IMR-90 (cell line): ENCODE measurements around the gene CNDP1. TPM values are rescaled to one million over a fixed set of nuclear protein-coding genes. Genes with fewer than 3 reads are reported as not detected.

Source experiments
- ATAC-seq: fragments of 200-7000 bp; cut with Tn5 transposase; 2 replicates; pipeline ENCODE4 v1.9.1; 2020; ENCODE audit warnings: low read depth, mild to moderate bottlenecking, moderate library complexity
- BruUV-seq: library from RNA; stranded (reverse); fragments of 400-500 nt; replicated peaks from 2 replicates; lab custom pipeline; 2021; lab: Mats Ljungman, UMichigan
- CTCF ChIA-PET: fragments of 300-600 bp; formaldehyde crosslinking; extraction: SDS; loops from one replicate; lab custom pipeline; 2021; ENCODE audit warnings: antibody characterized with exemption; lab: Yijun Ruan, JAX
- POLR2A ChIA-PET: fragments of 300-600 bp; sonication (Branson Sonifier 250); formaldehyde crosslinking; loops from one replicate; lab custom pipeline; 2022; ENCODE audit warnings: antibody characterized with exemption; ENCODE audit not compliant: unreplicated experiment; lab: Charles Lee
- DNase-seq: peaks from one replicate; pipeline ENCODE4 v3.0.0; 2013
- H2AFZ ChIP-seq: replicated peaks from 2 replicates; pipeline ENCODE3; 2013; ENCODE audit warnings: low read length, mild to moderate bottlenecking; ENCODE audit not compliant: poor library complexity
- H2AK5ac ChIP-seq: 2 replicates; pipeline ENCODE4 v1.6.1; 2013; ENCODE audit warnings: low read depth, low read length, inconsistent platforms
- H2AK9ac ChIP-seq: replicated peaks from 2 replicates; pipeline ENCODE3; 2013; ENCODE audit warnings: mild to moderate bottlenecking, low read depth, low read length, moderate library complexity; ENCODE audit not compliant: poor library complexity
- H2BK120ac ChIP-seq: 2 replicates; pipeline ENCODE4 v1.6.1; 2013; ENCODE audit warnings: low read depth, low read length, inconsistent platforms
- H2BK15ac ChIP-seq: 3 replicates; pipeline ENCODE4 v1.6.1; 2013; ENCODE audit warnings: low read depth, low read length, inconsistent platforms
- H2BK20ac ChIP-seq: 2 replicates; pipeline ENCODE4 v1.6.1; 2013; ENCODE audit warnings: low read depth, mild to moderate bottlenecking, inconsistent platforms, low read length, moderate library complexity
- H2BK5ac ChIP-seq: 2 replicates; pipeline ENCODE4 v1.6.1; 2013; ENCODE audit warnings: mild to moderate bottlenecking, low read depth, low read length, inconsistent platforms; ENCODE audit not compliant: poor library complexity, severe bottlenecking
- H3K14ac ChIP-seq: replicated peaks from 2 replicates; pipeline ENCODE4 v1.6.1; 2013; ENCODE audit warnings: low read depth, low read length, inconsistent platforms
- H3K18ac ChIP-seq: 2 replicates; pipeline ENCODE4 v1.6.1; 2013; ENCODE audit warnings: low read depth, low read length, control low read depth
- H3K23ac ChIP-seq: 2 replicates; pipeline ENCODE4 v1.6.1; 2013; ENCODE audit warnings: low read depth, low read length, inconsistent platforms
- H3K27ac ChIP-seq: 2 replicates; pipeline ENCODE4 v1.5.1; 2013; ENCODE audit warnings: mild to moderate bottlenecking, control low read depth, low read length; ENCODE audit not compliant: insufficient read depth
- H3K27me3 ChIP-seq: 2 replicates; pipeline ENCODE4 v1.6.1; 2013; ENCODE audit warnings: low read length; ENCODE audit not compliant: control insufficient read depth, insufficient read depth
- H3K36me3 ChIP-seq: 2 replicates; pipeline ENCODE4 v1.6.1; 2013; ENCODE audit warnings: low read length, mixed read lengths; ENCODE audit not compliant: control insufficient read depth, insufficient read depth
- H3K4ac ChIP-seq: 2 replicates; pipeline ENCODE4 v1.6.1; 2013; ENCODE audit warnings: low read depth, low read length, inconsistent platforms
- H3K4me1 ChIP-seq: 2 replicates; pipeline ENCODE4 v1.6.1; 2013; ENCODE audit warnings: low read length, mixed read lengths; ENCODE audit not compliant: control insufficient read depth, insufficient read depth
- H3K4me2 ChIP-seq: 2 replicates; pipeline ENCODE4 v1.6.1; 2013; ENCODE audit warnings: low read depth, mild to moderate bottlenecking, control low read depth, low read length, moderate library complexity
- H3K4me3 ChIP-seq: 2 replicates; pipeline ENCODE4 v1.5.1; 2013; ENCODE audit warnings: low read depth, mild to moderate bottlenecking, control low read depth, low read length, moderate library complexity; ENCODE audit not compliant: insufficient read depth
- H3K56ac ChIP-seq: 2 replicates; pipeline ENCODE4 v1.6.1; 2013; ENCODE audit warnings: low read length, inconsistent platforms; ENCODE audit not compliant: insufficient read depth; ENCODE audit errors: extremely low read depth
- H3K79me1 ChIP-seq, 2 experiments: 2 replicates each; pipeline ENCODE4 v1.6.1; 2013; ENCODE audit warnings: low read length in 2 of 2, inconsistent platforms in 1 of 2, low read depth in 1 of 2
- H3K9ac ChIP-seq: 2 replicates; pipeline ENCODE4 v1.6.1; 2013; ENCODE audit warnings: low read depth, low read length, control low read depth
- H3K9me1 ChIP-seq: 2 replicates; pipeline ENCODE4 v1.6.1; 2013; ENCODE audit warnings: low read length, inconsistent platforms; ENCODE audit not compliant: insufficient read depth
- H3K9me3 ChIP-seq: 2 replicates; pipeline ENCODE4 v1.6.1; 2013; ENCODE audit warnings: low read length; ENCODE audit not compliant: control insufficient read depth, insufficient read depth
- H4K20me1 ChIP-seq: 2 replicates; pipeline ENCODE4 v1.6.1; 2013; ENCODE audit warnings: low read length, inconsistent platforms; ENCODE audit not compliant: insufficient read depth
- H4K5ac ChIP-seq: 2 replicates; pipeline ENCODE4 v1.6.1; 2013; ENCODE audit warnings: mild to moderate bottlenecking, low read depth, low read length, control low read depth
- H4K8ac ChIP-seq, 2 experiments: 2 replicates each; pipeline ENCODE4 v1.6.1; 2013; ENCODE audit warnings: low read depth in 2 of 2, low read length in 2 of 2, control low read depth in 1 of 2, inconsistent platforms in 1 of 2
- H4K91ac ChIP-seq: 2 replicates; pipeline ENCODE4 v1.6.1; 2013; ENCODE audit warnings: low read depth, low read length, inconsistent platforms; ENCODE audit not compliant: insufficient read depth
- CHD1 ChIP-seq: IDR thresholded peaks from 2 replicates; pipeline ENCODE4 v1.6.1; 2012; ENCODE audit warnings: low read depth, low read length, improper control_type of control experiment
- RAD21 ChIP-seq: IDR thresholded peaks from 2 replicates; pipeline ENCODE4 v1.6.1; 2012; ENCODE audit warnings: low read length, improper control_type of control experiment
- WGBS, 2 experiments: methylation state at CpG; one replicate each; pipeline versions ENCODE4 v1.1.5 to v1.1.7; 2013; ENCODE audit warnings: missing lambda C conversion rate in 2 of 2; ENCODE audit not compliant: insufficient read length in 1 of 2; ENCODE audit errors: extremely low coverage in 2 of 2; 5-methylcytosine and 5-hydroxymethylcytosine counted together
- dilution Hi-C: fragments of 300-500 bp; cut with HindIII; formaldehyde crosslinking; loops from one replicate; pipeline ENCODE4 v1.14.3; 2018; ENCODE audit warnings: low sequenced_read_pairs; ENCODE audit not compliant: unreplicated experiment
- in situ Hi-C: fragments of 300-500 bp; cut with MboI; formaldehyde crosslinking; loops from 3 replicates; pipeline ENCODE4 v1.14.3; 2019; ENCODE audit warnings: low sequenced_read_pairs, inconsistent platforms, mixed read lengths
- intact Hi-C: fragments of 100-400 bp; cut with micrococcal nuclease; formaldehyde crosslinking; loops from 2 replicates; pipeline ENCODE4 v1.10.0; 2022
- polyA plus RNA-seq, 3 experiments: library from polyadenylated mRNA; depleted of rRNA; stranded (reverse); fragments of >200 nt; gene quantifications; 2 replicates each; pipeline ENCODE4 v1.2.3, GENCODE V29; 2012; ENCODE audit warnings: low replicate concordance in 1 of 3
- total RNA-seq: library from RNA; depleted of rRNA; stranded (reverse); fragments of >200 nt; gene quantifications from 2 replicates; pipeline ENCODE4 v1.2.3, GENCODE V29; 2012

The CNDP1 gene
- total and polyA plus RNA-seq, 2 of the 4 experiments (the other 2 are of a cell fraction), result not detected

- 0% methylated on average over 15 of the region's 48 CpGs; no CpG with 5 or more reads in 1 of the 2 experiments for WGBS, 2 experiments
- BruUV-seq, result no TSS peak
- Histone ChIP-seq H3K27ac (peak overlapping the region; percentile 61), H3K18ac (no peak overlapping the region), H2BK20ac (no peak overlapping the region), H3K27me3 (peaks cover 2% of the 10 kb centered on the region; the same call in 1 of the 2 replicates), H2AK5ac (0 out of 2 replicates have a peak overlapping the region, but pooled peaks have one; percentile 16), H3K9me3 (peaks cover 3% of the 10 kb centered on the region; the same call in 1 of the 2 replicates), H4K5ac (peak overlapping the region; percentile 49; the same call in 1 of the 2 replicates), H2BK5ac (peak overlapping the region; percentile 10), H3K14ac (peak overlapping the region; percentile 44; the same call in 1 of the 2 replicates), H3K9ac (peak overlapping the region; percentile 60), H2AK9ac (peak overlapping the region; percentile 60), H2AFZ (peak overlapping the region; percentile 98), H4K91ac (peak overlapping the region; percentile 37; the same call in 1 of the 2 replicates), H4K8ac (peak overlapping the region; percentile 49 to 72), H3K9me1 (peaks cover 4% of the 10 kb centered on the region; the same call in 1 of the 2 replicates), H3K4me2 (peak overlapping the region; percentile 88), H4K20me1 (no peaks in the 10 kb centered on the region), H3K4me1 (peaks cover 5% of the 10 kb centered on the region; the same call in 1 of the 2 replicates), H3K4me3 (peak overlapping the region; percentile 79), H3K79me1 (peaks cover 16 to 27% of the 10 kb centered on the region in 2 experiments), H2BK15ac (no peak overlapping the region), H3K4ac (peak overlapping the region; percentile 9), H3K36me3 (peaks cover 8% of the 10 kb centered on the region), H3K23ac (peak overlapping the region; percentile 60; the same call in 1 of the 2 replicates), H3K56ac (peak overlapping the region; percentile 26; the same call in 1 of the 2 replicates), H2BK120ac (no peak overlapping the region)
- ATAC-seq (peak; percentile 71), DNase-seq (peak; percentile 42)
- in situ Hi-C loops (no loop called here), intact Hi-C loops (loop anchor here (2.0 to 5.0 kb wide), 3 partner anchors 56 to 1851 kb away; no protein-coding TSS in a partner anchor), dilution Hi-C loops (no loop called here)
- TF ChIP-seq CHD1 (0 out of 2 replicates have a peak, but pooled peaks have one; percentile 78), RAD21 (no peak)
- ChIA-PET POLR2A (interaction anchor here (0.6 kb wide), 2 partner anchors 55 to 648 kb away, joined by 4 to 10 read pairs; no protein-coding TSS in a partner anchor), CTCF (interaction anchor here (0.6 to 1.5 kb wide), 4 partner anchors 9 to 1507 kb away, joined by 3 to 4 read pairs (median 4); no protein-coding TSS in a partner anchor)
These were observed 37.6 kb upstream of the CNDP1 start for GRCh38 chr18:74496508-74497323.
